Hematopoietic multipotent progenitor cell treated with erythropoietin and hydrocortisone succinate and interleukin-3 and kit ligand, for 6 days (in vitro differentiated cells): Measurements from ENCODE around the gene PGAM4.
"Not testable (repeated sequence)": the region's sequence is repeated elsewhere in the genome, so short reads cannot be mapped to it uniquely, and the experiment has no call there.

Experiments
- DNase-seq: peaks from one replicate; pipeline ENCODE4 v3.0.0-alpha.2; 2015

Gene PGAM4

DNA sequence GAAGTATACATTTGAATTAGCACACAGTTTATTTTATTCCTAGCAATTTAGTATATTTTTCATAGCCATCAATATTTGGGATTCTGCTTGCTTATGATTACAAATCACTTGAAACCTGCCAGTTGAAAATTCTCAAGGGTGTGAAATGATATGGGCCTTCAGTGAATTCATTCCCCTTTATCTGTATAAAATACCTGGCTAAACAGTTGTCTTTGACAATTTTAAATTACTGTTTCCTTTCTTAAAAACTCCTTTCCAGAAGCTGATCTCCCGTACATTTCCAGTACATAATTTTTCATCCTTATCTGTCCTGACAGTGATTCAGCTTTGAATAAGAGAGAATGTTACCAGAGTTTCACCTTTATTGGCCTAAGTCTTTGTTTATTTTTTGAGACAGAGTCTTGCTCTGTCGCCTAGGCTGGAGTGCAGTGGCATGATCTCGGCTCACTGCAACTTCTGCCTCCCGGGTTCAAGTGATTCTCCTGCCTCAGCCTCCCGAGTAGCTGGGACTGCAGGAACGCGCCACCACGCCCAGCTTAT, 45.0 kb downstream of the PGAM4 start:
- DNase-seq = no peak

- peak; percentile 70 for DNase-seq
Measured at GRCh38 chrX:77922787-77923186, 46.7 kb downstream of the PGAM4 start.

DNA sequence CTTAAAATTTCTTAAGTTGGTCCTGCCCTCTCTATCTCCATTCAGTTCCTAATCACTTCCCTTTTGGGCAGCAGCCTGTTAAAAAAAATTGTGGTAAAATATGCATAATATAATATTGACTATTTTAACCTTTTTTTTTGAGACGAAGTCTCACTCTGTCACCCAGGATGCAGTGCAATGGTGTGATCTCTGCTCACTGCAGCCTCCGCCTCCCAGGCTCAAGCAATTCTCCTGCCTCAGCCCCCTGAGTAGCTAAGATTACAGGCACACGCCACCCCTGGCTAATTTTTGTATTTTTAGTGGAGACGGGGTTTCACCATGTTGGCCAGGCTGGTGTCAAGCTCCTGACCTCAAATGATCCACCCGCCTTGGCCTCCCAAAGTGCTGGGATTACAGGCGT, 50.1 kb downstream of the PGAM4 start:
- DNase-seq = not testable (repeated sequence)

GRCh38 chrX:77918568-77918967, 50.9 kb downstream of the PGAM4 start:
- no peak for DNase-seq
